ENCODE data around the gene ZMIZ1.

Gene ZMIZ1

GRCh38 chr10:79158402-79159097 lies 89.8 kb downstream of the ZMIZ1 start:
- H3K4me3 ChIP-seq (ENCODE audit: low read length) = no peak overlapping the region
- DNase-seq (ENCODE audit: low read depth, low spot score) = no peak

- no peak overlapping the region for H3K4me3 ChIP-seq (ENCODE audit: low read length)
Observed at GRCh38 chr10:79159141-79159651, 90.4 kb downstream of the ZMIZ1 start.

GRCh38 chr10:79159785-79160184 lies 91.0 kb downstream of the ZMIZ1 start:
- DNase-seq (ENCODE audit: low read depth, low spot score) = no peak
- H3K4me3 ChIP-seq (ENCODE audit: low read length) = no peak overlapping the region

More at GRCh38 chr10:79159141-79159651, 90.4 kb downstream of the ZMIZ1 start:
- DNase-seq (ENCODE audit: low read depth, low spot score) = no peak

- DNase-seq (ENCODE audit: low read depth, low spot score) = no peak
Observed at GRCh38 chr10:79160191-79160590, 91.4 kb downstream of the ZMIZ1 start.

DNA sequence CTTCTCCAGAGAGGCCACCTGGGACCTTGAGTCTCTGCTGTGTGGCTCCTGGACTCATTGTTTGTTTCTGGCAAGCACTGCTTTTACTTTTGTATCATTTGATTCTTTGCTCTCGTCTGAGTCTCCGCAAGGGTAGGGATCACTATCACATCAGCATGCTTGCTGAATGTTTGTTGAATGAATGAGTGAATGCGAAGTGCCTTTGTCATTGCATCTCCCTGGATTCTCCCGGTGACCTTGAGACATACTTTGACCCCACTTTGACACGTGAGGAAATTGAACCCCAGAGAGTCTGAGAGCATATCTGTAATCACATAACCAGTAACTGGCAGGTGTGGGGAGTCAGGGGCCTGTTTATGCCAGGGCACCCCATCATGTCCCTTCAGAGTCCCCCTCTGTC lies 92.8 kb downstream of the ZMIZ1 start:
- no peak for DNase-seq (ENCODE audit: low read depth, low spot score)
- H3K4me3 ChIP-seq (ENCODE audit: low read length) = no peak overlapping the region

More at GRCh38 chr10:79160191-79160590, 91.4 kb downstream of the ZMIZ1 start:
- H3K4me3 ChIP-seq (ENCODE audit: low read length) = no peak overlapping the region

DNA sequence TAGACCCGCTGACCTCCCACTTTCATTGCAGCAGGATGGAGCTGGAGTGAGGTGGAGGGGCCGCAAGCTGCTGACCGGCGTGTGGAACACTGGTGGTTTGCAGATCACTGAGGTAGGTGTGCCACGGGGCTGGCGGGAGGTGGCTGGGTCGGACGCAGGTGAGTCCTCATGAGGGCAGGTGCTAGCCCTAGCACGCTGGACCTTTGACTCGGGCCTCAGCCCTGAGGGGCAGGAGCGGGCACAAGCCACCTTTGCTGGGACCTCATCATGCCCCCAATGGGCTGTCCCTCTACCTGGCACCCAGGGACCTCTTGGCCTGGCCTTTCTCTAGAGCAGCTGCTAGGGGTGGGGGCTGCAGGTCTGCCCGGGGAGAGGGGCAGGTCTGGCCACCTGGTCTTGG lies 93.3 kb downstream of the ZMIZ1 start:
- H3K4me3 ChIP-seq (ENCODE audit: low read length) = no peak overlapping the region
- DNase-seq (ENCODE audit: low read depth, low spot score) = no peak

GRCh38 chr10:79162861-79163665 lies 94.3 kb downstream of the ZMIZ1 start:
- DNase-seq (ENCODE audit: low read depth, low spot score) = no peak
- H3K4me3 ChIP-seq (ENCODE audit: low read length) = no peak overlapping the region

- DNase-seq (ENCODE audit: low read depth, low spot score) = no peak
- no peak overlapping the region for H3K4me3 ChIP-seq (ENCODE audit: low read length)
Observed at GRCh38 chr10:79163666-79163975, 94.9 kb downstream of the ZMIZ1 start.

DNA sequence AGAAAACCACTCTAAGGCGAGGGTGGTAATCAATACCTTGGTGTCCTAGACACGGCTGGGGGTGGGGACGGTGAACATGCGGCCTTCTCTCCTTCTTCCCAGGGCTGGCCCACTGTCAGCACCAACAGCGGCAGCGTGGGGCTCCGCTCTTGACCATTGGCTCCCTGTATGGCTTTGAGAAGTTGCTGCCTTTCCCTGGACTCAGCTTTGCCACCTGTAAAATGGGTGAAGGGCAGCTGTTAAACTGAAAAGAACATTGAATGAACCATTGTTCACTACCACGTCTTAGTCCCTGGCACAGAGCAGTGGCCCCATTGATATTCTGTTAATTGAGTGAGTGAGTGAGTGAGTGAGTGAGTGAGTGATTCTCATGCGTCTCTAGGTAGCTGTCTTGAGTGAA lies 95.3 kb downstream of the ZMIZ1 start:
- no peak for DNase-seq (ENCODE audit: low read depth, low spot score)

GRCh38 chr10:79165070-79165778 lies 96.5 kb downstream of the ZMIZ1 start:
- H3K4me3 ChIP-seq (ENCODE audit: low read length) = no peak overlapping the region
- no peak for DNase-seq (ENCODE audit: low read depth, low spot score)

More for the DNA sequence above, 95.3 kb downstream of the ZMIZ1 start:
- H3K4me3 ChIP-seq (ENCODE audit: low read length) = no peak overlapping the region

- no peak overlapping the region for H3K4me3 ChIP-seq (ENCODE audit: low read length)
- DNase-seq (ENCODE audit: low read depth, low spot score) = no peak
Observed at GRCh38 chr10:79166312-79166721, 97.6 kb downstream of the ZMIZ1 start.

DNA sequence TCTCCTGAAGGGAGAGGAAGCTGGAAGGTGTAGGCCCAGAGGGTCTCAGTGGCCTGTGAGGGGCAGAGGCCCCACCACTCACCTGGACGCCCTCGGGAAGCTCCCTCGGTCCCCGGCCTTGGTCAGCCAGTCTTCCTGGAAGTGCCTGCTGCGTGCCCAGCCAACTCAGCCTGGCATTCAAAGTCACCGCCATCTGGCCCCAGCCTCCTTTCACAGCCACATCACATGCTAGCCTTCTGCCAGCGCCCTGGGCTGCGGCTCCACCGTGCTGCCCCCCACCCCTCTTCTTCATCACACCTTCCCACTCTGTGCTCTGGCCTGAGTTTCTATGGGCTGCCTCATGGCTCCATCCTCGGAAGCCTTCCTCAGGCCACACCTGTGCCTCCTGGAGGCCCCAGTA lies 98.0 kb downstream of the ZMIZ1 start:
- no peak overlapping the region for H3K4me3 ChIP-seq (ENCODE audit: low read length)
- no peak for DNase-seq (ENCODE audit: low read depth, low spot score)

- no peak overlapping the region for H3K4me3 ChIP-seq (ENCODE audit: low read length)
- no peak for DNase-seq (ENCODE audit: low read depth, low spot score)
Observed at GRCh38 chr10:79167537-79167936, 98.8 kb downstream of the ZMIZ1 start.

DNA sequence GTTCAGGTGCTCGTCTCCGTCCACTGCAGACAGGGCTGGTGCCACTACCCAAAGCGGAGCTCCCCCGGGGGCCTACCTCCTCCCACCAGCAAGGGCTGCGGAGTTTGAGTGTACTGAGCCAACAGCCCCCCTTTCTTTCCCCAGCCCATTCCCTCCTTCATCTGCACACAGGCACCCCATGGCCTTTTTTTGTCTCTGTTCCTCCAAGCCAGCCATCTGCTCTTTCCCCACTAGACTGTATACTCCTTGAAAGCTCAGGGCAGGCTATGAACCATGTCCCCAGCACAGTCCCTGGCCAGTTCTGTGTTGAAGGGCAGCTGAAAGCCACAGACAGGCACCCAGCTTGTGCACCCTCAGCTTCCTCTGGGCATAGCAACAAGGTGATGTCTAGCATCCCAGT lies 99.4 kb downstream of the ZMIZ1 start:
- H3K4me3 ChIP-seq (ENCODE audit: low read length) = no peak overlapping the region
- no peak for DNase-seq (ENCODE audit: low read depth, low spot score)

DNA sequence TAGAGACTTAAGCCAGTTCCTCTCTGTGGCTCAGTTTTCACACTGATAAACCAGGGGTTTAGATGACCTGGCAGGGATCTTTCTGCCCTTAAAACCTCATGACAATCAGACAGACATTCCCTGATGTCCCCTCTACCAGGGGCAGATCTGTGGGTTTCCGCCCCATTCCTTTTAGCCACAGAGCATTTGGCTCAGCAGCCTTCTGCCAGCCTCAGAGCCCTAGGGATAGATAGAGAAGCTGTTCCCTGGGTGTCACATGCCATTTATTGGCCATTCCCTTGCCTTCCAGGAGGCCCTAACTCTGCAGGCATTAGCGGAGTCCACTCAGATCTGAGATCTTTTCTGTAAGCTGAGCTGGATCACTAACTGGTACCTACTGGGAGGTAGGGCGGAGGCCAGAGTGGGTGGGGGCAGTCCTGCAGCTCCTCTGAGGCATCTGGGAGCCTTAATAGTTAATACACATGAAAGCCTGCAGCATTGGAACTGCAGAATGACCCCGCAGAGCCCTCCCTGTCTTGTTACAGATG lies 101.5 kb downstream of the ZMIZ1 start:
- no peak overlapping the region for H3K4me3 ChIP-seq (ENCODE audit: low read length)
- no peak for DNase-seq (ENCODE audit: low read depth, low spot score)

DNA sequence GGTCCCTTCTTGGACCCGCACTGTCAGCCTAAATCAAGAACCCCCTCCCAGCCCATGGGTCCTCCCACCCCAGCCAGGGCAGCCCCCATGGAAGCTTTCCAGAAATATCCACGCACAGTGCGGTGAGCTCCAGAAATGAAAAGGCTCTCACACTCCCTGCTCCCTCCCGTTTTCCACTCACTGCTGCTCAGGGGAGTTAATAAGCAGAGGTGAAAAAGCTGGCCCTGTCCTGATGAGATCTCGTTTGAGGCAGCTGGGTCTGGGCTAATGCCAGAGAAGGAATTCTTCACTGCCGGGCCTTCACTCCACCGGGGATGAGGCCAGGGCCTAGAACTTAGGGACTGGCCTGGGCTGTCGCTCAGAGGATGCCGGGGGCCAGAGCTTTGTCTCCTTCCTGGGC lies 102.2 kb downstream of the ZMIZ1 start:
- no peak for DNase-seq (ENCODE audit: low read depth, low spot score)
- H3K4me3 ChIP-seq (ENCODE audit: low read length) = no peak overlapping the region

DNA sequence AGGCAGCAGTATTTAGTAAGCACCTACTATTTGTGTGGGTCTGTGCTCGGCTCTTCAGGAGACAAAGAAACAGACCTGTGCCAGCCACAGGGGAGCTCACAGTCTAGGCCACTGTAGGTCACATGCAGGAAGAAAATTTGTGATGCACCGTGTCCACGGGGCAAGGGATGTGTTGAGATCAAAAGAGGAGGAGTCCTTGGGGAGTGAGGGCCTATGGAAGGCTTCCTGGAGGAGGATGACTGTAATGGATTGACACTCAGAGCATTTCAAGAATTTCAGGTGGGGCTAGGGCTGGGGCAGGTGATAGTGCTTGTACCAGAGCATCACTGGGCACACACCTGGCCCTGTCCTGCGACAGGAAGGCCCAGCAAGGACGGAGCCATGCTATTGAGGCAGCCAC lies 102.7 kb downstream of the ZMIZ1 start:
- DNase-seq (ENCODE audit: low read depth, low spot score) = no peak
- no peak overlapping the region for H3K4me3 ChIP-seq (ENCODE audit: low read length)

DNA sequence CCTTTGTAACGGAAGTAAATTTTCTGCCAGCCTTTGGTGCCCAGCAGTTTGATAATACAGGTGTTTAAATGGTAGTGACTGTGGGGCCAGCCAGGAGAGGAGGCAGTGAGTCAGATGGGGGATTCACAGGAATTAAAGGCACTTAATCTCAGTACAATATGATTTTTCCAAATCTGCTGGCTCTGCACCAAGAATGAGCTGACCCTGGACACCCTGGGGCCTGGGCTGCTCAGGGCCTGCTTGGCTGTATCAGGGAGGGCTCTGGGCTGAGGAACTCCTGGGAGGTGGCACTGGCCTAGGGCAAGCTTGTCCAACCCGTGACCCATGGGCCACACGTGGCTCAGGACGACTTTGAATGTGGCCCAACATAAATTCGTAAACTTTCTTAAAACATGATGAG lies 104.1 kb downstream of the ZMIZ1 start:
- no peak overlapping the region for H3K4me3 ChIP-seq (ENCODE audit: low read length)
- DNase-seq (ENCODE audit: low read depth, low spot score) = no peak

DNA sequence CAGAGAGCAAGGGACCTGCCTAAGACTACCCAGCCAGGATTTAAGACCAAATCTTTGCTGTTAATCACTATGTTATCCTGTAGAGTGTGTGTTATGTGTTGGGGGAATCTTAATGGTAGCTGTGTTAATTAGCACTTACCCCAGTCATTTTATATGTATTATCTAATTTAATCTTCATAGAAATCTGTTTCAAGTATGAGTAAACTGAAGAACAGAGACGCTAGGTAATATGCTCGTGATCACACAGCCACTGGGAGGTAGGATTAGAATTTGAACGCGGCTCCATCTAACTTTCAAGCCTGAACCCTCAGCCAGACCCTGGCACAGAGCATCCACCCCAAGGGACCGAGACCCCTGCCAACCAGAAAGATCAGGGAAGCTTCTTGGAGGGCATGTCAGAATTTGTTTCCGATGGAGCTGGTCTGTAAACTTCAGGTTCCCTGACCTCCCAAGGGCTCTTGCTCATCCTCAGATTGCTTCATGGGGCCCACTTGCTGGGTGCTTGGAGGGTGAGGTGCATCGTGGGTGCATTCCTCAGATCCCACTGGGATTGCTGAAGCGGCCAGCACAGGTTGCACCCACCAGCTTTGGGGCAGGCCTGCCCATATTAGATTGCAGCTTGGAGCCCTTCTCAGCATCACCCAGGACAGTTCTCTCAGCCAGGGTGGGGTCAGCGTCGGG lies 105.0 kb downstream of the ZMIZ1 start:
- DNase-seq (ENCODE audit: low read depth, low spot score) = no peak

More for the DNA sequence above, 105.0 kb downstream of the ZMIZ1 start:
- H3K4me3 ChIP-seq (ENCODE audit: low read length) = no peak overlapping the region

All from Jurkat, Clone E6-1 (cell line).